Skeletal muscle satellite cell (primary cell): Measurements from ENCODE around the gene VWF.

ENCODE experiments used
- H3K27me3 ChIP-seq: 2 replicates; pipeline ENCODE4 v1.7.0; 2013; ENCODE audit warnings: low read length; ENCODE audit not compliant: control insufficient read depth, insufficient read depth
- H3K36me3 ChIP-seq: 2 replicates; pipeline ENCODE4 v1.7.0; 2013; ENCODE audit warnings: mild to moderate bottlenecking, control low read depth, low read length; ENCODE audit not compliant: insufficient read depth
- H3K4me1 ChIP-seq: 2 replicates; pipeline ENCODE4 v1.7.0; 2013; ENCODE audit warnings: low read length; ENCODE audit not compliant: control insufficient read depth, insufficient read depth
- H3K4me2 ChIP-seq: 2 replicates; pipeline ENCODE4 v1.7.0; 2013; ENCODE audit warnings: mild to moderate bottlenecking, low read length
- H3K4me3 ChIP-seq: 2 replicates; pipeline ENCODE4 v1.7.0; 2013; ENCODE audit warnings: low read length
- H3K9ac ChIP-seq: 2 replicates; pipeline ENCODE4 v1.7.0; 2013; ENCODE audit warnings: mild to moderate bottlenecking, low read depth, low read length, moderate library complexity
- H3K9me3 ChIP-seq: replicated peaks from 2 replicates; pipeline ENCODE4 v1.7.0; 2013; ENCODE audit warnings: mild to moderate bottlenecking, control low read depth, low read length

The VWF gene

DNA sequence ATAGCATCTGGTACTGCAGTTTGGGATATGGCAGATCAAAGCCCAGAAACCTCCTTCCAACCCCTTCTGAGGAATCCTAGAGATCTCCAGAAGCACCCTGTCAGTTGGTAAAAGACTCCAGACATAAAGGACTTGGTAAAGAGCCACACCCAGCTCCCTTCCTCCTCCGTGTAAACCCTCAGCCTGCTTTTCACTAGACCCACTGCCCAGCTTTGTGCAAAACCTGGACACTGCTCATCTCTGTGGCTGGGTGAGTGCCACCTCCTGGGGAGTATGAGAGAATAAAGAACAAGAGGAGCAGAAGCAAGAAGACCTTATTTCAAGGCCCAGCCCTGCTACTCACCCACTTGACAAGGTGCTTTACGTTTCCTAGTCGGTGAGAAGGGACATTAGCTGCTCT is 212.5 kb downstream of the VWF start:
- Histone ChIP-seq H3K27me3 (peaks cover 5% of the 10 kb centered on the region), H3K9ac (no peak overlapping the region), H3K9me3 (no peaks in the 10 kb centered on the region), H3K4me3 (no peak overlapping the region), H3K4me1 (no peaks in the 10 kb centered on the region), H3K4me2 (no peak overlapping the region), H3K36me3 (no peaks in the 10 kb centered on the region)

DNA sequence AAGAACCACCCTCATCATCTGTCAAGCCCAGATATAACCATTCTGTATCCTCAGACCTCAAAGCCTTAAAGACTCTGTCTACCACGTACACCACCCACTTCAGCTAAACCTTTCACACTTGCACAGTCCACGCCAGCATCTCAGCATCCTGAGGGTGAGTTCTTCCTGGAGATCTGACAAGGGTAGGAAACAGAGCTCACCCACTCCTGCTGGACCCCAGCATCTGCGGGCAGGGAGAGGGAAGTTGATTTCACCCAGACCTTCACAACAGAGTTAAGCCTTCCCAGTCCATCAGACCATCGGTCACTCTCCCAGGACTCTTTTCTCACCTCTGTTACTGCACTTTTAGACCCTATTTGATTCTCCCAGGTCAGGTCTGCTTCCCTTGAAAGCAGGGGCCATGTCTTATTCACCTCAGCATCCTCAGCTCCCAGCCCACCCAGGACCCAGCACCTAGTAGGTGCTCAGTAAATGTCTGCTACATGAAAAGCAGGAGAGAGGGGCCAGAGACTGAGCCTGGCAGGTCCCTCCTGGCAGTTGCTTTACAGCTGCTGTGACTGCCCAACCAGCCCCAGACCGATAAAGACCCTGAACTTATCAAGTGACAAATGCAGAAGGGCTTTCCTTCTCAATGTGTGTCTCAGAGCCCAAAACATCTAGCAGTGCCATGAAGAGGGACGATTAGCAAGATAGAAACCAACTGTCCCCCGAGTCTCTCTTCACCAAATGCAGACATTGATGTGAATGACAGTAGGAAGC is 213.5 kb downstream of the VWF start:
- Histone ChIP-seq H3K4me3 (no peak overlapping the region), H3K9me3 (no peaks in the 10 kb centered on the region)

DNA sequence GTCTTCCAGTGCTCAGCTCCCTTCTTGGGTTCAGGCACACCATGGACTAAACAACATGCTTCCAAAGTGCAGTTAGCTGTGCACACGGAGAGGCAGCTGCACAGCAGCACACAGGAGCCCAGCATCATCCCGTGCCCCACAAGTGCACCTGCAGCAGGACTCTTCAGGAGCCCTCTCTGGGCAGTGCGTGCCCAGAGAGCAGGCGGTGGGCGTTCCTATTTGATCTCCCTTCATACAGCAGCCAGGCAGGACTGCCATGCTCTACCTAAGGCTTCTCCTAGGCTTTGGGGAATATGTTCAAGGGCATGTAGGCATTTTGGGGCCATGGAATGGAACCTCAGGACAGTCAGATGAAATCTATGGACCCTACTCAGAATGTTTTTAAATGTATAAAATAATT is 214.9 kb downstream of the VWF start:
- Histone ChIP-seq H3K4me2 (no peak overlapping the region), H3K9me3 (no peaks in the 10 kb centered on the region), H3K4me3 (no peak overlapping the region), H3K36me3 (no peaks in the 10 kb centered on the region), H3K9ac (no peak overlapping the region), H3K27me3 (peaks cover 5% of the 10 kb centered on the region), H3K4me1 (no peaks in the 10 kb centered on the region)

More for the DNA sequence above, 213.5 kb downstream of the VWF start:
- Histone ChIP-seq H3K4me2 (no peak overlapping the region), H3K36me3 (no peaks in the 10 kb centered on the region), H3K27me3 (peaks cover 5% of the 10 kb centered on the region), H3K9ac (no peak overlapping the region), H3K4me1 (no peaks in the 10 kb centered on the region)

DNA sequence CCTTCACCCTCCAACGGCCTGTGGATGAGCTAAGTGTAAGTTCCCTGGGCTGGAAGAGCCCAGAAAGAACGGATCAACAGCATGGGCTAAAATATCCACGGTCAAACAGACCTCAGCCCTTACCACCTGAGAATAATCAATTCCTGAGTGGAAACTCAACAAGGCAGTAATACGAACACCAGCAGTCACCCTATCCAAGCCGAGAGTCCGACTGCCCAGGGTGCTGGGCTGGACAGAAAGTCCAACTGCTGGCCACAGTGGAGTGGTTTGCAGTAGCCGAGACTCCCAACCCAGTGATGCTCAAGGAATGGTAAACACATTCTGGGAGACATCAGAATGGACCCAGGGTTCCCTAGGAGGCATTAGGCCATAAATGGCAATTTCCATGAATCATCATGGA is 216.2 kb downstream of the VWF start:
- Histone ChIP-seq H3K9ac (no peak overlapping the region), H3K36me3 (no peaks in the 10 kb centered on the region), H3K27me3 (peaks cover 3% of the 10 kb centered on the region), H3K9me3 (no peaks in the 10 kb centered on the region), H3K4me1 (no peaks in the 10 kb centered on the region), H3K4me3 (no peak overlapping the region), H3K4me2 (no peak overlapping the region)

DNA sequence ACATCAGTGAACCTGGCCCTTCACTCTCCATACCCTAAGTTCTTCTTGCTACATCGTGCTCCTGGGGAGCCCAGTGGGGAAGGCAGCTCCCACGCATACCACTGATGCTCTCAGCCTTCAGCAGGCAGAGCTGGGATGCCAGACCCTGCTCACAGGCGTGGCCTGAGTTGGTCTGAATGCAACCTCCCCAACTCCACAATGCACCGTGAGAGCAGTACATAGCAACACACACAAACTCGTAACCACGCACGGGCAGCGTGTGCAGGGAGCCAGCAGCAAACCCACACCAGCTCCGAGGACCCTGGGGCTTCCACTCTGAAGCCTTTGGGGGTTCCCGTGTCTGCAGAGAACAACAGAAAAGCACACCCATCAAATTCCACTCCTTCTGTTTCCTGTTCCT is 216.7 kb downstream of the VWF start:
- Histone ChIP-seq H3K4me1 (no peaks in the 10 kb centered on the region), H3K4me2 (no peak overlapping the region), H3K27me3 (peaks cover 3% of the 10 kb centered on the region), H3K36me3 (no peaks in the 10 kb centered on the region), H3K9ac (no peak overlapping the region), H3K4me3 (no peak overlapping the region), H3K9me3 (no peaks in the 10 kb centered on the region)

DNA sequence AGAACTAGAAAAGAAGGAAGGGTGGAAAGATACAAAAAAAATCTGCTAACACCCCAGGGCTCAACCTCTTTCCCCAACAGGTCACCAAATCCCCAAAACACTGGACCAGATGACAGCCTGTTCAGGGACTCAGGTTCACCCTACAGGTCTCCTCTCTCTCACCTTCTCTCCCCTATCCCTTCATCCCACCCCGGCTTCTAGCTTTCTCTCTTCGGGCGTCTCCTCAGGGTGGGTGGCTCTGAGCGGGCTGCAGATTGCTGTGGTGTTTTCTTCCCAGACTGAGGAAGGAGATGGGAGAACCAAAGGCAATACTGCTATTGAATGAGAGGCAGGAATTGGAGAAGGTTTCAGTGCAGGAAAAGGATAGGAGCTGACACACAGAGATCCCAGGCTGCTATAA is 218.7 kb downstream of the VWF start:
- H3K4me3 ChIP-seq, result no peak overlapping the region
- no peaks in the 10 kb centered on the region for H3K36me3 ChIP-seq
- H3K4me2 ChIP-seq, result no peak overlapping the region
- H3K9ac ChIP-seq, result no peak overlapping the region
- H3K9me3 ChIP-seq, result no peaks in the 10 kb centered on the region
- H3K4me1 ChIP-seq, result no peaks in the 10 kb centered on the region
- peaks cover 3% of the 10 kb centered on the region for H3K27me3 ChIP-seq

DNA sequence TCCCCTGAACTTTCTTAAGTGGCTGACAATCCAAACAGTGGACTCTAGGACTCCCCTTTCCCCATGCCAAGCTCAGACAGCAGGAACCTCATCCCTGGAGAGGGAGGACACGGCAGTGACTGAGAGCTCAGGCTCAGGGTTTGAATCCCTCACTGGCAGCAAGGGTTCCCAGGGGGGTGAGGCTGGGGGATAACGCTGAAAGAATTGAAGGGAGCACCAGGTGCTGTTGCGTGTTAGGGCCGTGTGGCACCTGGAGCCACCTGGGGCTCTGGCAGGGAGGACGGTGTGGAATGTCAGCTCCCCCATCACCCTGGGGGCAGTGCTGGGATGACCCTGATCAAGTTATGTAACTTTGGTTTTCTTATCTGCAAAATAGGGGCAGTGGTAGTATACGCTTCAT is 219.5 kb downstream of the VWF start:
- no peaks in the 10 kb centered on the region for H3K36me3 ChIP-seq
- H3K4me3 ChIP-seq, result no peak overlapping the region
- H3K9ac ChIP-seq, result no peak overlapping the region
- peaks cover 3% of the 10 kb centered on the region for H3K27me3 ChIP-seq
- H3K4me2 ChIP-seq, result no peak overlapping the region
- H3K9me3 ChIP-seq, result no peaks in the 10 kb centered on the region
- H3K4me1 ChIP-seq, result no peaks in the 10 kb centered on the region

DNA sequence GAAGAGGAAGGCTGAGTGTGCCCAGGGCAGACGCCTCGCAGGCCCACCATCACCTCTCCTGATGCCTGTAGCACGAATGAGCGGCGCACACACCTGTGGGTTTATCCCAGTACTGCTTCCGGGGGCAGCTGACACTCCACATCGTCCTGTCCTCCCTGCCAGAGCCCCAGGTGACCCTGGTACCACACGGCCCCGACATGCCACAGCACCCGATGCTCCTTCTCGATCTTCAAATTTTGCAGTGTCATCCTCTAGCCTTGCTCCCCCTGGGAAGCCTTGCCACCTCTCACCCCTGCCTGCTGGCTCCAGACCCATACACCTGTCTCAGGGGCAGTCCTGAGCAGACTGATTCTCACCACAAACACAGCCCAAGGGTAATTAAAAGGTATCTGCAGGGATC is 220.0 kb downstream of the VWF start:
- H3K36me3 ChIP-seq, result no peaks in the 10 kb centered on the region
- no peaks in the 10 kb centered on the region for H3K4me1 ChIP-seq
- H3K4me2 ChIP-seq, result no peak overlapping the region
- no peak overlapping the region for H3K9ac ChIP-seq
- H3K27me3 ChIP-seq, result no peaks in the 10 kb centered on the region
- H3K9me3 ChIP-seq, result no peaks in the 10 kb centered on the region
- H3K4me3 ChIP-seq, result no peak overlapping the region

DNA sequence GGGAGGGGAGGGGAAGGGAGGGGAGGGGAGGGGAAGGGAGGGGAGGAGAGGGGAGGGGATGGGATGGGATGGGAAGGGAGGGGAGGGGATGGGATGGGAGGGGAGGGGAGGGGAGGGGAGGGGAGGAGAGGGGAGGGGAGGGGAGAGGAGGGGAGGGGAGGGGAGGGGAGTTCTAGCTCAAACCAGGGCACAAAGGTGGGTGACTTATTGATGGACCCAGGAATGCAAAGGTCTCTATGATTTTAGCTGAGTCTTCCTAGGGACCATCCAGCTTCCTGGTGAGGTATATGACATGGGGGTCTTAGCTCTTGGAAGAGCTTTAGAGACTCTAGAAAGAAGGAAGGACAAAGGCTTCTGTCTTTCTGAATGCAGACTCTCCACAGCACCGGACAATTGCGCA is 221.7 kb downstream of the VWF start:
- H3K4me2 ChIP-seq, result no peak overlapping the region
- H3K4me1 ChIP-seq, result no peaks in the 10 kb centered on the region
- no peak overlapping the region for H3K4me3 ChIP-seq
- H3K36me3 ChIP-seq, result no peaks in the 10 kb centered on the region
- H3K27me3 ChIP-seq, result no peaks in the 10 kb centered on the region
- no peak overlapping the region for H3K9ac ChIP-seq
- H3K9me3 ChIP-seq, result no peaks in the 10 kb centered on the region

DNA sequence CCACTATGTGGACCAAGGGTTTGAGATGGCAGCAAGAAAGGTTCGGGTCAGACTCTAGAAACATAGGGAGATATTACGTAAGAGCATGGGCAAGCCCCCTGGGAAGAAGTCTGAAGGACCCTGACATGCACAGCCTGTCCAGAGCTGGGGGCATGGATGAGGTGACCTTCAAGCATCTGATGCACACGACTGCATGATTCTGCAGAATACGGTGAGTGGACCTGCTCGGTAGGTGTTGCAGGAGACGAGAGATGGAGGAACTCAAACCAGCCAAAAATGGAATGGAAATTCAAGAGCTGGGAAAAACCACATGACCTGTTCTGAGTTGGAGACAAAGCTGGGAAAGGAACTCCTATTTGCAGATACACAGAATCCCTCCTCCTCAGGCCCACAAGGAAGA is 223.1 kb downstream of the VWF start:
- Histone ChIP-seq H3K9ac (no peak overlapping the region), H3K36me3 (no peaks in the 10 kb centered on the region), H3K4me1 (no peaks in the 10 kb centered on the region), H3K4me2 (no peak overlapping the region), H3K9me3 (no peaks in the 10 kb centered on the region), H3K4me3 (no peak overlapping the region), H3K27me3 (no peaks in the 10 kb centered on the region)

DNA sequence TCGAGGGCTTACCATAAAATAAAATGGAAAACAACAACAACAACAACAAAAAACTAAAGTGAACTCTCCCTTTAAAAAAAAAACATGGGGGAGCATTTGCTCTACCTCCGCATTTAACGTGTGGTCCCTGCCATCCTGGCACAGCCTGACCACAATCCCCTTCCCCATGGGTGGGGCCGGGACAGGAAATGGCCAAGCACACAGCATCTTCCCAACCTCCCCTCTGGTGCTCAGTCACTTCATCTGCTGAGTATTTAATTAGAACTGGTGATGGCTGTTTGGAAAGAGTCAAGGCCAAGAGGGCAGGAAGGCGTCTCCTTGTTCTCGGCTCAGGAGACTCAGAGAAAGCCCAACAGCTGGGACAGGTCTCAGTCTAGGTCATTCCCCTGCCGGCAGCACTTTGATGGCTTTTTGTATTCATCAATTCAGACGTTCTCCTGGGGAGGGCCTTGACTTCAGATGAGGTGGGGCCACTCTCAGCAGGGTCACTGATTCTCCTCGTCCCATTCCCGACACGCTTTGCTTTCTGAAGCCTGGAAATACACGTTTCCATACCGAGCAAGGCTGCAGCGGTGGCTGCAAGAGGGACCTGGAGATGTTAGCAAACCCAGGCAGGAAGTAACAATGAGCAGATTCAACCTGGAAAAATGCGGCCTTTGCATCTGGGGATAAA is 223.8 kb downstream of the VWF start:
- no peaks in the 10 kb centered on the region for H3K4me1 ChIP-seq
- no peak overlapping the region for H3K9ac ChIP-seq
- no peak overlapping the region for H3K4me2 ChIP-seq
- no peaks in the 10 kb centered on the region for H3K36me3 ChIP-seq
- no peaks in the 10 kb centered on the region for H3K27me3 ChIP-seq
- no peaks in the 10 kb centered on the region for H3K9me3 ChIP-seq
- no peak overlapping the region for H3K4me3 ChIP-seq

DNA sequence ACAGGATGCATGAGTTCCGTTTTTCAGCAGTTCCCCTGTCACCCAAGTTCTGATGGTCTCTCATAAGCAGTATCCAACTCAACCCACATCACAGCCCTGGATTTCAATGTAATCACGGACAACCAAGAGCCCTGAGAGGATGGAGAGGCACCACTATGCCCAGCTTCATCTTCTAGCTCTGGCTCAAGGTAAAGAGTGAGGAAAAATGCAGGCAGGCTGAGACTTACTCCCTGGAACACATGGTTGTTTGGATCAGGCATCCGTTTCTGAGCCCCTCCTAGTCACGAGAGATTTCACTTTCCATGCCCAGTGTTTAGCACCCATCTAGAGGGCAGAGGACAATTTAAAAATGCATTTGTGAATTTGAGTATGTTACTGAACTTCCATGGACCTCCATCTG is 224.4 kb downstream of the VWF start:
- no peaks in the 10 kb centered on the region for H3K27me3 ChIP-seq
- no peaks in the 10 kb centered on the region for H3K36me3 ChIP-seq
- no peaks in the 10 kb centered on the region for H3K4me1 ChIP-seq
- H3K4me2 ChIP-seq, result no peak overlapping the region
- H3K9ac ChIP-seq, result no peak overlapping the region
- H3K4me3 ChIP-seq, result no peak overlapping the region
- no peaks in the 10 kb centered on the region for H3K9me3 ChIP-seq
